Stromal cell of bone marrow (primary cell): ENCODE measurements around the gene RBM8A.
"Not testable (repeated sequence)": the region's sequence is repeated elsewhere in the genome, so short reads cannot be mapped to it uniquely, and the experiment has no call there.

ENCODE experiments used
- DNase-seq: peaks from one replicate; pipeline ENCODE4 v3.0.0-alpha.2; 2012; ENCODE audit warnings: low read depth

Gene RBM8A

GRCh38 chr1:145956361-145956760 is 29.1 kb upstream of the RBM8A start:
- DNase-seq: no peak

- no peak for DNase-seq
Measured at GRCh38 chr1:145955436-145955835, 28.2 kb upstream of the RBM8A start.

- DNase-seq: no peak
Measured at GRCh38 chr1:145953861-145954260, 26.6 kb upstream of the RBM8A start.

- DNase-seq: no peak
Measured at GRCh38 chr1:145952903-145953302, 25.6 kb upstream of the RBM8A start.

- DNase-seq: no peak
Measured at GRCh38 chr1:145951526-145951925, 24.2 kb upstream of the RBM8A start.

GRCh38 chr1:145949219-145949618 is 21.9 kb upstream of the RBM8A start:
- DNase-seq: no peak

GRCh38 chr1:145947551-145947950 is 20.3 kb upstream of the RBM8A start:
- DNase-seq: no peak

- DNase-seq: no peak
Measured at GRCh38 chr1:145946477-145946986, 19.2 kb upstream of the RBM8A start.

GRCh38 chr1:145944532-145944931 is 17.2 kb upstream of the RBM8A start:
- DNase-seq: no peak

- no peak for DNase-seq
Measured at GRCh38 chr1:145942871-145943270, 15.6 kb upstream of the RBM8A start.

GRCh38 chr1:145942405-145942804 is 15.1 kb upstream of the RBM8A start:
- DNase-seq: no peak

- DNase-seq: no peak
Measured at GRCh38 chr1:145937436-145937835, 10.2 kb upstream of the RBM8A start.

- DNase-seq: no peak
Measured at GRCh38 chr1:145936247-145936646, 9.0 kb upstream of the RBM8A start.

GRCh38 chr1:145935708-145936107 is 8.4 kb upstream of the RBM8A start:
- no peak for DNase-seq

- DNase-seq: not testable (repeated sequence)
Measured at GRCh38 chr1:145932522-145933009, 5.3 kb upstream of the RBM8A start.

GRCh38 chr1:145927916-145928643 is 796 bp upstream of the RBM8A start:
- DNase-seq: no peak

- DNase-seq: no peak
Measured at GRCh38 chr1:145926686-145927062, 610 bp downstream of the RBM8A start.

GRCh38 chr1:145922266-145922665 is 5.0 kb downstream of the RBM8A start:
- DNase-seq: no peak

GRCh38 chr1:145920297-145920696 is 7.0 kb downstream of the RBM8A start:
- not testable (repeated sequence) for DNase-seq

GRCh38 chr1:145918992-145919939 is 8.0 kb downstream of the RBM8A start:
- peak; percentile 30 for DNase-seq

GRCh38 chr1:145918144-145918991 is 8.9 kb downstream of the RBM8A start, which contains the start of gene PEX11B:
Gene PEX11B (minus strand): TSS chr1:145918717. CDS start chr1:145918688, 29 bp downstream.
- DNase-seq: peak; percentile 76

GRCh38 chr1:145917595-145917994 is 9.7 kb downstream of the RBM8A start:
- no peak for DNase-seq
